Ascending aorta (tissue), 2 donors: Measurements from ENCODE around the gene OR6B1. TPM values are rescaled to one million over a fixed set of nuclear protein-coding genes. Genes with fewer than 3 reads are reported as not detected.
"Not testable (repeated sequence)": the region's sequence is repeated elsewhere in the genome, so short reads cannot be mapped to it uniquely, and the experiment has no call there.

Source experiments
- DNase-seq, 2 donors: peaks; one replicate each; pipeline ENCODE4 v3.0.0-alpha.2; 2019; ENCODE audit warnings: low spot score in 2 of 2
- H3K27ac ChIP-seq, 2 donors: fragments of 200-600 bp; sonication (generic); one replicate each; pipeline ENCODE4 v1.5.1; 2016 to 2017; ENCODE audit warnings: mild to moderate bottlenecking in 1 of 2
- H3K27me3 ChIP-seq: fragments of 200-600 bp; sonication (generic); one replicate; pipeline ENCODE4 v1.5.1; 2017
- H3K36me3 ChIP-seq, 2 donors: fragments of 200-600 bp; sonication (generic); one replicate each; pipeline ENCODE4 v1.5.1; 2016
- H3K4me1 ChIP-seq, 2 donors: fragments of 200-600 bp; sonication (generic); one replicate each; pipeline ENCODE4 v1.5.1; 2016 to 2017; ENCODE audit warnings: mild to moderate bottlenecking in 1 of 2
- H3K4me3 ChIP-seq, 2 donors: fragments of 200-600 bp; sonication (generic); one replicate each; pipeline ENCODE4 v1.5.1; 2016 to 2017; ENCODE audit warnings: mild to moderate bottlenecking in 1 of 2
- H3K9me3 ChIP-seq, 2 donors: fragments of 200-600 bp; sonication (generic); one replicate each; pipeline ENCODE4 v1.5.1; 2016
- intact Hi-C: fragments of 100-400 bp; cut with DNase I; formaldehyde crosslinking; loops from one replicate; pipeline ENCODE4 v1.15.1; 2023
- total RNA-seq: library from RNA; depleted of rRNA; stranded (reverse); fragments of >200 nt; gene quantifications from one replicate; pipeline ENCODE4 v1.1.0, GENCODE V29; 2016
- TF ChIP-seq, protein P1 (sequence below), 3 experiments: fragments of 200-600 bp in 2 of 3; fragments of 450-650 bp in 1 of 3; sonication (generic) in 2 of 3; IDR thresholded peaks; one replicate each; pipeline ENCODE4 v1.5.1; 2016 to 2019; ENCODE audit warnings: antibody characterized with exemption in 3 of 3, mild to moderate bottlenecking in 1 of 3, moderate library complexity in 1 of 3

OR6B1 gene
- total RNA-seq, 1 donor from 2014 or later = not detected

DNA sequence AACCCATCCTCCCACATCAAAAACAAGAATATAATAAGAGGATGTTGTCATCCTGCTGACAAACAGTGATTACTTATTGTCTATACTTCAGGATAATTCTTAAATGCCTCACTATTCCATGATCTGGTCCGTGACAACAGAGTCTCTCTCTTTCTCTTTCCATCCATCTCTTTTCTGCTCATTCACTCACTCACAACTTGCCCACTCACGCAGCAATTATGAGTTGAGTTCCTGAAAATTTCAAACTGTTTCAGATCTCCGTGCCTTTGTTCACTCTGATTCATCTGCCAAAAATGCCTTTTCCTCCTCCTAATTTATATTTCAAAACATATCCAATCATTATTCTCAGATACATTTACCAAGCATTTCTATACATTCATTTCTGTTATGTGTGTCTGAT lies 1.4 kb downstream of the OR6B1 start:
- H3K36me3 ChIP-seq = no peaks in the 10 kb centered on the region
- TF ChIP-seq, protein P1, sequence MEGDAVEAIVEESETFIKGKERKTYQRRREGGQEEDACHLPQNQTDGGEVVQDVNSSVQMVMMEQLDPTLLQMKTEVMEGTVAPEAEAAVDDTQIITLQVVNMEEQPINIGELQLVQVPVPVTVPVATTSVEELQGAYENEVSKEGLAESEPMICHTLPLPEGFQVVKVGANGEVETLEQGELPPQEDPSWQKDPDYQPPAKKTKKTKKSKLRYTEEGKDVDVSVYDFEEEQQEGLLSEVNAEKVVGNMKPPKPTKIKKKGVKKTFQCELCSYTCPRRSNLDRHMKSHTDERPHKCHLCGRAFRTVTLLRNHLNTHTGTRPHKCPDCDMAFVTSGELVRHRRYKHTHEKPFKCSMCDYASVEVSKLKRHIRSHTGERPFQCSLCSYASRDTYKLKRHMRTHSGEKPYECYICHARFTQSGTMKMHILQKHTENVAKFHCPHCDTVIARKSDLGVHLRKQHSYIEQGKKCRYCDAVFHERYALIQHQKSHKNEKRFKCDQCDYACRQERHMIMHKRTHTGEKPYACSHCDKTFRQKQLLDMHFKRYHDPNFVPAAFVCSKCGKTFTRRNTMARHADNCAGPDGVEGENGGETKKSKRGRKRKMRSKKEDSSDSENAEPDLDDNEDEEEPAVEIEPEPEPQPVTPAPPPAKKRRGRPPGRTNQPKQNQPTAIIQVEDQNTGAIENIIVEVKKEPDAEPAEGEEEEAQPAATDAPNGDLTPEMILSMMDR (IDR thresholded peaks at IDR 0.05) = no peak
- no peaks in the 10 kb centered on the region for H3K9me3 ChIP-seq
- DNase-seq = no peak
- no peaks in the 10 kb centered on the region for H3K4me1 ChIP-seq
- intact Hi-C loops = loop anchor here (10.0 kb wide), 1 partner anchor 47 kb away; the partner anchor contains the start of gene OR2F1
- no peaks in the 10 kb centered on the region for H3K27me3 ChIP-seq
- H3K27ac ChIP-seq = no peak overlapping the region
- H3K4me3 ChIP-seq = no peak overlapping the region

DNA sequence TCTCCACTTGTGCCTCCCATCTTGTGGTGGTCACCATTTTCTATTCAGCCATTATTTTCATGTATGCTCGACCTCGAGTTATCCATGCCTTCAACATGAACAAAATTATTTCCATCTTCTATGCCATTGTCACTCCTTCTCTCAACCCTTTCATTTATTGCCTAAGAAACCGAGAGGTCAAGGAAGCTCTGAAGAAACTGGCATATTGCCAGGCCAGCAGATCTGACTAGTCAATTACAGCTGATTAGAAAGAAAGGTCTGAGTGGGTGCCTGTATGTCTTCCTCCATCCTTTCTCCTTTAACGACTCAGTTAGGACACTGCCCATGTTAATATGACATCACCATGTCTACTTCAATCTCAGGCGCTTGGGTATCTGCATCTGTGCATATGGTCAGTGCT lies 4.6 kb downstream of the OR6B1 start:
- no peaks in the 10 kb centered on the region for H3K9me3 ChIP-seq
- TF ChIP-seq, protein P1 (IDR thresholded peaks at IDR 0.05) = no peak
- H3K27me3 ChIP-seq = no peaks in the 10 kb centered on the region
- intact Hi-C loops = loop anchor here (10.0 kb wide), 1 partner anchor 50 kb away; the partner anchor contains the start of gene OR2F1
- H3K4me1 ChIP-seq = no peaks in the 10 kb centered on the region
- H3K4me3 ChIP-seq = no peak overlapping the region
- H3K27ac ChIP-seq = no peak overlapping the region
- DNase-seq = no peak
- H3K36me3 ChIP-seq = no peaks in the 10 kb centered on the region

- H3K27ac ChIP-seq = no peak overlapping the region
- no peaks in the 10 kb centered on the region for H3K27me3 ChIP-seq
- no peaks in the 10 kb centered on the region for H3K4me1 ChIP-seq
- intact Hi-C loops = loop anchor here (10.0 kb wide), 1 partner anchor 51 kb away; the partner anchor contains the start of gene OR2F1
- no peaks in the 10 kb centered on the region for H3K9me3 ChIP-seq
- no peak overlapping the region for H3K4me3 ChIP-seq
- TF ChIP-seq, protein P1 (IDR thresholded peaks at IDR 0.05) = no peak
- H3K36me3 ChIP-seq = no peaks in the 10 kb centered on the region
- no peak for DNase-seq
These were observed 6.0 kb downstream of the OR6B1 start for GRCh38 chr7:144006029-144006691.

- no peaks in the 10 kb centered on the region for H3K4me1 ChIP-seq
- no peak overlapping the region for H3K27ac ChIP-seq
- no peaks in the 10 kb centered on the region for H3K27me3 ChIP-seq
- no peaks in the 10 kb centered on the region for H3K36me3 ChIP-seq
- H3K4me3 ChIP-seq = no peak overlapping the region
- intact Hi-C loops = loop anchor here (10.0 kb wide), 1 partner anchor 52 kb away; the partner anchor contains the start of gene OR2F1
- TF ChIP-seq, protein P1 (IDR thresholded peaks at IDR 0.05) = no peak
- no peak for DNase-seq
- no peaks in the 10 kb centered on the region for H3K9me3 ChIP-seq
These were observed 6.5 kb downstream of the OR6B1 start for GRCh38 chr7:144006692-144007042.

- no peaks in the 10 kb centered on the region for H3K27me3 ChIP-seq
- H3K4me3 ChIP-seq = no peak overlapping the region
- no peaks in the 10 kb centered on the region for H3K4me1 ChIP-seq
- no peaks in the 10 kb centered on the region for H3K36me3 ChIP-seq
- no peaks in the 10 kb centered on the region for H3K9me3 ChIP-seq
- DNase-seq = no peak
- H3K27ac ChIP-seq = no peak overlapping the region
- TF ChIP-seq, protein P1 (IDR thresholded peaks at IDR 0.05) = no peak
- intact Hi-C loops = loop anchor here (10.0 kb wide), 1 partner anchor 55 kb away; the partner anchor contains the start of gene OR2F1
These were observed 9.2 kb downstream of the OR6B1 start for GRCh38 chr7:144009361-144009760.

DNA sequence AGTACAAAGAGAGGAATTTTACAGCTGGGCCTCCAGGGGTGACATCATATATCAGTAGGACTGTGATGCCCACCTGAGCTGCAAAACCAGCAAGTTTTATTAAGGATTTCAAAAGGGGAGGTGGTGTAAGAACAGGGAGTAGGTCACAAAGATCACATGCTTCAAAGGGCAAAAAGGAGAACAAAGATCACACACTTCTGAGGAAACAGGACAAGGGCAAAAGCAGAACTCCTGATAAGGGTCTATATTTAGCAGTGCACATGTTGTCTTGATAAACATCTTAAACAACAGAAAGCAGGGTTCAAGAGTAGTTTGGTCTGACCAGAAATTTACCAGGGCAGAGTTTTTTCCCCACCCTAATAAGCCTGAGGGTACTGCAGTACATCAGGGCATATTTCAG lies 9.9 kb downstream of the OR6B1 start:
- H3K9me3 ChIP-seq, intact Hi-C loops: not testable (repeated sequence)

DNA sequence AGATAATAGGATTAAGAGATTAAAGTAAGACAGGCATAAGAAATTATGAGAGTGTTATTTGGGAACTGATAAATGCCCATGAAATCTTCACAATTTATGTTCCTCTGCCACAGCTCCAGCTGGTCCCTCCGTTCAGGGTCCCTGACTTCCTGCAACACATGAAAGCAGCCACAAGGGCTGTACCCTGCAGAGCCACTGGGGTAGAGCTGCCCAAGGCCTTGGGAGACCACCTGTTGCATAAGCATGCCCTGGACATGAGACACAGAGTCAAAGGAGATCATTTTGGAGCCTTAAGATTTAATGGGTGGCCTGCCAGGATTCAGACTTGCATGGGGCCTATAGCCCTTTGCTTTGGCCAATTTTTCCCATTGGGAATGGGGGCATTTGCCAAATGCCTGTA lies 10.7 kb downstream of the OR6B1 start:
- H3K4me1 ChIP-seq, H3K27me3 ChIP-seq, DNase-seq, H3K9me3 ChIP-seq, intact Hi-C loops, H3K27ac ChIP-seq, H3K36me3 ChIP-seq, H3K4me3 ChIP-seq: not testable (repeated sequence)

More for the DNA sequence above, 9.9 kb downstream of the OR6B1 start:
- not testable (repeated sequence) for H3K4me3 ChIP-seq, H3K36me3 ChIP-seq, H3K27me3 ChIP-seq, DNase-seq, H3K27ac ChIP-seq, H3K4me1 ChIP-seq
